AG04449 (cell line): ENCODE data around the gene SUMO3.

Experiments used
- CTCF ChIA-PET: fragments of 350-600 bp; formaldehyde crosslinking; extraction: SDS; loops from one replicate; lab custom pipeline; 2021; ENCODE audit warnings: antibody characterized with exemption; lab: Yijun Ruan, JAX
- POLR2A ChIA-PET: fragments of 400-600, 350-600 bp; formaldehyde crosslinking; extraction: SDS; loops from one replicate; lab custom pipeline; 2020; ENCODE audit warnings: antibody characterized with exemption, inconsistent platforms; lab: Yijun Ruan, JAX
- DNase-seq: peaks from one replicate; pipeline ENCODE4 v3.0.0-alpha.2; 2010; ENCODE audit warnings: low read depth, low spot score
- H3K4me3 ChIP-seq: 2 replicates; pipeline ENCODE4 v1.5.1; 2011; ENCODE audit warnings: low read depth, mild to moderate bottlenecking, control low read depth, low read length
- TF ChIP-seq, protein P1 (sequence below): IDR thresholded peaks from one replicate; pipeline ENCODE4 v1.5.1; 2011; ENCODE audit warnings: mild to moderate bottlenecking, moderate library complexity, low read length, control low read depth, inconsistent platforms; ENCODE audit not compliant: insufficient read depth; ENCODE audit errors: missing control alignments

Gene SUMO3

DNA sequence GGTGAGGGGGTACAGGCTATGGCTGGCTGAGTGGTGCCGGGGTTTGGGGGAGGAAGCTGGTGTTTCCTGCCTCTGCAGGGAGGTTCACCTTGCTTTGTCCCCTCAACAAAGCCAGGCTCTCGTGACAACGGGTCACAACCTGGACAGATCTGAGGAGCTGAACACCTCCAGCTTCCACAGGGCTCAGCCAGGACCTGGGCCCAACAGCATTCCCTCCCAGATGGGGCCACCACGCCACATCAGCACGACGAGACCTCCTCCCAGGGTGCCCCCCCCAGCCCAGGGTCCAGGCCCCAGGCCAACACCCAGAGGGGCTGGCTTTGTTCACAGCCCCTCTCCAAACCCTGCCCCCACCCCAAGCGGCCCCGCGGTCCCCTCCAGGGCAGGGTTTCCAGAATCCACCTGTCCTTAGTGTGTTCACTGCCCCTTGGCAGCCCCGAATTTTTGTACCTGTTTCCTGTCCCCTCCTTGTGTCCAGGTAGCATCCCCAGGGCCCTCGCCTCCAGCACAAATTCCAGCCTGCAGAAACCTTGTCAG is 51.0 kb downstream of the SUMO3 start:
- POLR2A ChIA-PET: no interaction called here
- no peak overlapping the region for H3K4me3 ChIP-seq
- TF ChIP-seq, protein P1, sequence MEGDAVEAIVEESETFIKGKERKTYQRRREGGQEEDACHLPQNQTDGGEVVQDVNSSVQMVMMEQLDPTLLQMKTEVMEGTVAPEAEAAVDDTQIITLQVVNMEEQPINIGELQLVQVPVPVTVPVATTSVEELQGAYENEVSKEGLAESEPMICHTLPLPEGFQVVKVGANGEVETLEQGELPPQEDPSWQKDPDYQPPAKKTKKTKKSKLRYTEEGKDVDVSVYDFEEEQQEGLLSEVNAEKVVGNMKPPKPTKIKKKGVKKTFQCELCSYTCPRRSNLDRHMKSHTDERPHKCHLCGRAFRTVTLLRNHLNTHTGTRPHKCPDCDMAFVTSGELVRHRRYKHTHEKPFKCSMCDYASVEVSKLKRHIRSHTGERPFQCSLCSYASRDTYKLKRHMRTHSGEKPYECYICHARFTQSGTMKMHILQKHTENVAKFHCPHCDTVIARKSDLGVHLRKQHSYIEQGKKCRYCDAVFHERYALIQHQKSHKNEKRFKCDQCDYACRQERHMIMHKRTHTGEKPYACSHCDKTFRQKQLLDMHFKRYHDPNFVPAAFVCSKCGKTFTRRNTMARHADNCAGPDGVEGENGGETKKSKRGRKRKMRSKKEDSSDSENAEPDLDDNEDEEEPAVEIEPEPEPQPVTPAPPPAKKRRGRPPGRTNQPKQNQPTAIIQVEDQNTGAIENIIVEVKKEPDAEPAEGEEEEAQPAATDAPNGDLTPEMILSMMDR: no peak
- CTCF ChIA-PET: interaction anchor here (0.9 to 6.7 kb wide), 3 partner anchors 9 to 350 kb away, joined by 3 to 27 read pairs (median 4); no protein-coding TSS in a partner anchor
- DNase-seq: no peak

DNA sequence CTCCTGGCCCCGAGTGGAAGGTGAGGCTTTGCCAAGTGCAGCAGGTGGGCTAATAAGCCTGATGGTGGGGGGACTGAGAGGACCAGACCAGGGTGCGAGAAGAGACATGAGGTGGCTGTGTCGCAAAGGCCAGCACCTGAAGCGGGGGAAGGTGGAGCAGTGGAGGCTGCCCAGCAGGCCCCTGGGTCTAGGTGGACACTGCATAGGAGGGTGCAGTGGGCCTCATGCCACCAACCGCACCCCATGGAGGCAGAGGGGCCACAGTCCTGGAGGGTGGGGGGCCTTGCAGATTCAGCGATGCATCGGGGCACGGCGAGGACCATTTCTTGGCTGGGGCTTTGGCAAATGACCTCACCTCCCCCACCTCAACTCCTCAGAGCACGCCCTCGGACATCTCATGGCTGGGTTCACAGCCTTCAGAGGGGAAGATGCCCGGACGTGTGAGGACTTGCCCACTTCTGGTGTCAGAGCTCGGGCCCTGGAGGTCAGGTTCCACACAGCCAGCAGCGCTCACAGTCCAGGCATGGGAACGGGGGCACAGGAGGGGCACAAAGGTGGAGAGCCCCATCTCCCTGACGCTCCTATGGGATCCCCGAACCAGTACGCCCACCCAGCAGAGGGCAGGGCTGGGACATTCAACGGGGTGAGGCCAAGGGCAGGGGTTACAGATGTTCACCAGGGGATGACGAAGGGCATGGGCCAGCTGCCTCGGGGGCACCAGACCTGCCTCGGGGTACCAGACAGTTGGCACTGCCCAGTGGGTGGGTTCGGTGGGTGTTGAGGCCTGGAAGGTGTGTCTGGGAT is 51.6 kb downstream of the SUMO3 start:
- H3K4me3 ChIP-seq: no peak overlapping the region
- ChIA-PET CTCF (interaction anchor here (1.7 to 6.7 kb wide), 2 partner anchors 9 to 28 kb away, joined by 4 to 27 read pairs; no protein-coding TSS in a partner anchor), POLR2A (no interaction called here)
- DNase-seq: no peak
- TF ChIP-seq, protein P1: no peak

DNA sequence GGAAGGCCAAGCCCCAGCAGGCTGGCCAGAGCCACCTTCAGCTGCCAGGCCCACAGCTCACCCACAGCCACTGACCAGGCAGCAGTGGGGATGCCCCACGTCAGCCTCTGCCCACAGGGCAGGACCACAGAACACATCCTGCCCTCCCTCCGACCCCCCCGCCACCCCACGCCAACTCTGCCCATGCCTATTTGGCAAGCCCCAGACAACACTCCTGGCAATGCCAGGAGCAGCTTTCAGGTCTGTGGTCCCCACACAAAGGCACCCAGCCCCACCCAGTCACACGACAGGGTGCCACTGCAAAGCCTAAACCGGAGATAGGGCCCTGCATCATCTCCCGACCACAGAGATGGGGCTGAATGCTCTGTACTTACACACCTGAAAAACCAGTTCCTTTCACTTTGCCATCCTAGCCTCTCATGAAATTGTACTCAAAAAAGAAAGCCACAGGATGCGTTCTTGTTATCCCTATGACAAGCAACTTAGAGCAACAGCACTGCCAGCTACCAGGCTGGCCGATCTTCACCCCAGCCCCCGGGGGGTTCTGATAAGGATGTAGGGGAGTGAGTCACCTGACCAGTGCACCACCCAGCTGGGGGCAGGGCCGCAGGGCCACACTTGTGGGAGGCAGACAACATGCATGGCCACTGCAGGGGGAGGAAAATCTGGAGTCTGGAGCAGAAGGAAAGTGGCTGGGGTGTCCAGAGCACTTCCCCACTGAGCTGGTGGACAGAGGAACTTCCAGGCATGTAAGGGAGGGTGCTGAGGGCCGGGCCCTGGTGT is 52.4 kb downstream of the SUMO3 start:
- ChIA-PET CTCF (interaction anchor here (1.7 to 6.7 kb wide), 2 partner anchors 10 to 29 kb away, joined by 4 to 27 read pairs; no protein-coding TSS in a partner anchor), POLR2A (no interaction called here)
- no peak overlapping the region for H3K4me3 ChIP-seq
- TF ChIP-seq, protein P1: no peak
- no peak for DNase-seq

DNA sequence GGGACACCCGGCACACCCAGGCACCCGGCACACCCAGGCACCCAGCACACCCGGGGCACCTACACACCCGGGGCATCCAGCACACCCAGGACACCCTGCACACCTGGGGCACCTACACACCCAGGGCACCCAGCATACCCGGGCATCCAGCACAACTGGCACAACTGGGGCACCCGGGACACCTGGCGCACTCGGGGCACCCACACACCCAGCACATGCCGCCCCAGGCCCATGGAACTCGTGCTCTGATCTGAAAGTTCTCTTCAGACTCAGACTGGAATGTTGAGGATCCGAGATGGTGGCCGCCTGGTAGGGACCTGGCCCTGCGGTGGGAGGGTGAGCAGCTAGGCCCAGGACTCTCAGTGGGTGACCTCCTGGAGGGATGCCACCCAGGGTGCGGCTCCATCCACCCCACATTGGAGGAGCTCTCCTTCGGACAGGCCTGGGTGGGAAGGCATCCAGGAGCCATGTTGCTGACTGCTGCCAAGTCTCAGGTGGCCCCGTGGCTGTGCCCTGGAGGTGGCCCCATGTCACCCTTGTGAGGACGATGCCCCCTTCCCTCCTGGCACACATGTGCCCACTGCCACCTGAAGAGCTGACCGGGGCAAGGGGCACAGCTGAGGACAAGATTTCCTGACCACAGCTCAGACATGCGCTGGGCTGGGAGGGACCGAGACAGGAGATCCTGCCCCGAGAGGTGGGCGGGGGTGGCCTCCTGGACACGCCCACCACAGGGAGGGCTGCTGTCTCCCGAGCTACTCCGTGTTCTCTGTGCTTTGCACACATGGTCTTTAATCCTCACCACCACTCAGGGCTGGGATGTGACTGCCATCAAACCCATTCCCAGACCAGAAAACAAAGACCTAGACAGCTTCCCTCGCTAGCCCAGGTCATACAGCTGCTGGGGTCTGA is 53.3 kb downstream of the SUMO3 start:
- DNase-seq: no peak
- TF ChIP-seq, protein P1: no peak
- ChIA-PET POLR2A (no interaction called here), CTCF (no interaction called here)
- H3K4me3 ChIP-seq: no peak overlapping the region

DNA sequence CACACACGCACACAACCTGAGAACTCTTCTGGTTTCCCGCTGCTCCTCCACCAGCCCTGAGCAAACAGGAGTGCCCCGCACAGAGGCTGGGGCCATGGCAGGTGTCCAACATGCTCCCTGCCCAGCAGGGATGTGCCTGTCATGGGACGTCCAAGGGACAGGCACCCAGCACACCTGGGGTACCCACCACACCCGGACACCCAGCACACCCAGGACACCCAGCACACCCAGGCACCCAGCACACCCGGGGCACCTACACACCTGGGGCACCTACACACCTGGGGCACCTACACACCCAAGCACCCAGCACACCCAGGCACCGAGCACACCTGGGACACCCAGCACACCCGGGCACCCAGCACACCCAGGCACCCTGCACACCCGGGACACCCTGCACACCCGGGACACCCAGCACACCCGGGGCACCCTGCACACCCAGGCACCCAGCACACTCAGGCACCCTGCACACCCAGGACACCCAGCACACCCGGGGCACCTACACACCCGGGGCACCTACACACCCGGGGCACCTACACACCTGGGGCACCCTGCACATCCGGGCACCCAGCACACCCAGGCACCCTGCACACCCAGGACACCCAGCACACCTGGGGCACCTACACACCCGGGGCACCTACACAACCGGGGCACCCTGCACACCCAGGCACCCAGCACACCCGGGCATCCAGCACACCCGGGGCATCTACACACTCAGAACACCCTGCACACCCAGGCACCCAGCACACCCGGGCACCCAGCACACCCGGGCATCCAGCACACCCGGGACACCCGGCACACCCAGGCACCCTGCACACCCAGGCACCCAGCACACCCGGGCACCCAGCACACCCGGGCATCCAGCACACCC is 54.2 kb downstream of the SUMO3 start:
- CTCF ChIA-PET: no interaction called here
- no peak for DNase-seq
- TF ChIP-seq, protein P1: no peak
- H3K4me3 ChIP-seq: no peak overlapping the region
- POLR2A ChIA-PET: no interaction called here
